HepG2 (cell line): ENCODE data around the gene PTTG1. TPM values are rescaled to one million over a fixed set of nuclear protein-coding genes. Genes with fewer than 3 reads are reported as not detected.

ENCODE experiments used
- ATAC-seq: fragments of 200-7000 bp; cut with Tn5 transposase; 3 replicates; pipeline ENCODE4 v1.9.1; 2020; ENCODE audit warnings: mild to moderate bottlenecking, moderate library complexity
- BruUV-seq: library from RNA; stranded (reverse); fragments of 400-500 nt; replicated peaks from 2 replicates; lab custom pipeline; 2021; lab: Mats Ljungman, UMichigan
- CTCF ChIA-PET: fragments of 300-600 bp; formaldehyde crosslinking; extraction: SDS; loops from one replicate; lab custom pipeline; 2021; ENCODE audit warnings: low total read pairs, inconsistent platforms, low intra/inter-chr PET ratio; lab: Yijun Ruan, JAX
- POLR2A ChIA-PET: fragments of 350-600 bp; sonication (Branson Sonifier 250); formaldehyde crosslinking; loops from one replicate; lab custom pipeline; 2020; ENCODE audit warnings: antibody characterized with exemption, inconsistent platforms; lab: Yijun Ruan, JAX
- DNase-seq: peaks from one replicate; pipeline ENCODE4 v3.0.0-alpha.2; 2015; ENCODE audit warnings: low spot score
- FAIRE-seq: peaks from 3 replicates; lab custom pipeline; 2011; peaks lifted over from hg19 to GRCh38; lab: Jason Lieb, UNC
- H2AFZ ChIP-seq: one replicate; pipeline ENCODE4 v1.6.1; 2011; ENCODE audit warnings: low read length, inconsistent platforms
- H3K27ac ChIP-seq: fragments of 300-600 bp; 3 replicates; pipeline ENCODE4 v1.8.0; 2011; ENCODE audit warnings: mixed run types, mild to moderate bottlenecking, mixed read lengths, low read length, inconsistent platforms; ENCODE audit not compliant: insufficient read depth; ENCODE audit errors: extremely low read length
- H3K27me3 ChIP-seq, 2 experiments: fragments of 200-600 bp in 1 of 2; 2 replicates in 1 of 2; 3 replicates in 1 of 2; pipeline versions ENCODE4 v1.6.0 to v1.8.0; 2011; ENCODE audit warnings: low read length in 2 of 2, mild to moderate bottlenecking in 2 of 2, moderate library complexity in 2 of 2, inconsistent platforms in 1 of 2; ENCODE audit not compliant: insufficient read depth in 2 of 2, control insufficient read depth in 1 of 2
- H3K36me3 ChIP-seq, 2 experiments: fragments of 200-600 bp in 1 of 2; replicated peaks in 1 of 2; 2 replicates in 1 of 2; 3 replicates in 1 of 2; pipeline versions ENCODE4 v1.5.1 to v1.8.0; 2011; ENCODE audit warnings: low read length in 2 of 2, inconsistent platforms in 1 of 2; ENCODE audit not compliant: insufficient read depth in 2 of 2, control insufficient read depth in 1 of 2
- H3K4me1 ChIP-seq: 2 replicates; pipeline ENCODE4 v1.5.1; 2012; ENCODE audit warnings: low read length, inconsistent platforms; ENCODE audit not compliant: insufficient read depth
- H3K4me2 ChIP-seq: 2 replicates; pipeline ENCODE4 v1.6.0; 2011; ENCODE audit warnings: low read depth, low read length, inconsistent platforms
- H3K4me3 ChIP-seq, 3 experiments: fragments of 200-600 bp in 1 of 3; sonication (generic), shearing (Covaris generic) in 1 of 3; replicated peaks in 1 of 3; 2 replicates each; pipeline ENCODE4 v1.5.1; 2011 to 2016; ENCODE audit warnings: low read length in 3 of 3, inconsistent platforms in 2 of 3, low read depth in 2 of 3, mild to moderate bottlenecking in 2 of 3, control low read depth in 1 of 3, mixed read lengths in 1 of 3; ENCODE audit not compliant: insufficient read depth in 1 of 3
- H3K79me2 ChIP-seq: one replicate; pipeline ENCODE4 v1.6.1; 2011; ENCODE audit warnings: low read length, inconsistent platforms; ENCODE audit not compliant: insufficient read depth
- H3K9ac ChIP-seq: 2 replicates; pipeline ENCODE4 v1.6.0; 2011; ENCODE audit warnings: mild to moderate bottlenecking, low read depth, low read length, inconsistent platforms; ENCODE audit not compliant: insufficient read depth
- H3K9me3 ChIP-seq: 2 replicates; pipeline ENCODE4 v1.5.1; 2012; ENCODE audit warnings: mild to moderate bottlenecking, low read length
- H4K20me1 ChIP-seq: 2 replicates; pipeline ENCODE4 v1.6.0; 2011; ENCODE audit warnings: inconsistent platforms, mild to moderate bottlenecking, low read length, moderate library complexity; ENCODE audit not compliant: insufficient read depth
- RERE ChIP-seq: IDR thresholded peaks from 2 replicates; pipeline ENCODE4 v1.6.1; 2016; ENCODE audit warnings: low read depth, missing genetic modification reagents, missing compliant biosample characterization
- ZNF234 ChIP-seq: sonication (generic); formaldehyde crosslinking; conservative IDR thresholded peaks from 2 replicates; pipeline ENCODE4 v1.5.1; 2020; ENCODE audit warnings: mild to moderate bottlenecking, missing genetic modification reagents
- ZNF687 ChIP-seq: sonication (generic); formaldehyde crosslinking; IDR thresholded peaks from 2 replicates; pipeline ENCODE4 v1.5.1; 2020; ENCODE audit warnings: mild to moderate bottlenecking, missing genetic modification reagents, moderate library complexity
- WGBS: methylation state at CpG from one replicate; pipeline ENCODE4 v1.1.6; 2017; ENCODE audit warnings: low lambda C conversion rate; 5-methylcytosine and 5-hydroxymethylcytosine counted together
- in situ Hi-C: cut with HindIII; loops from 2 replicates; pipeline ENCODE4 v1.10.0; 2017; ENCODE audit warnings: low pct_unique_long_range_greater_than_20kb; ENCODE audit not compliant: extremely low pct_ligation_motif_present
- intact Hi-C: fragments of 100-400 bp; cut with micrococcal nuclease; formaldehyde crosslinking; loops from one replicate; pipeline ENCODE4 v1.10.0; 2022; ENCODE audit not compliant: unreplicated experiment
- polyA plus RNA-seq, 8 experiments: library from polyadenylated mRNA; depleted of rRNA in 3 of 8; stranded (reverse) in 7 of 8; unstranded in 1 of 8; fragments of >200 nt; fragmentation: Illumina TruSeq in 4 of 8; extraction: Trizol in 4 of 8; gene quantifications; 2 replicates each; pipeline versions ENCODE4 v1.2.1 to v1.2.3, GENCODE V29; 2011 to 2016; ENCODE audit warnings: low read depth in 4 of 8, missing spikeins in 1 of 8, mixed read lengths in 1 of 8; ENCODE audit not compliant: insufficient read depth in 1 of 8
- total RNA-seq, 5 experiments: library from RNA; depleted of rRNA; stranded (reverse); fragments of >200 nt; fragmentation: Illumina TruSeq; extraction: Trizol; gene quantifications; 2 replicates each; pipeline ENCODE4 v1.2.3, GENCODE V29; 2016; ENCODE audit warnings: low read depth in 1 of 5
- TF ChIP-seq, protein P1 (sequence below): IDR thresholded peaks from 2 replicates; pipeline ENCODE4 v1.6.1; 2012; ENCODE audit warnings: inconsistent platforms

PTTG1 gene
- total and polyA plus RNA-seq, 2 of the 13 experiments (the other 11 are each of a cell fraction or from before 2014, with no cell fraction given): 102 to 161 TPM

DNA sequence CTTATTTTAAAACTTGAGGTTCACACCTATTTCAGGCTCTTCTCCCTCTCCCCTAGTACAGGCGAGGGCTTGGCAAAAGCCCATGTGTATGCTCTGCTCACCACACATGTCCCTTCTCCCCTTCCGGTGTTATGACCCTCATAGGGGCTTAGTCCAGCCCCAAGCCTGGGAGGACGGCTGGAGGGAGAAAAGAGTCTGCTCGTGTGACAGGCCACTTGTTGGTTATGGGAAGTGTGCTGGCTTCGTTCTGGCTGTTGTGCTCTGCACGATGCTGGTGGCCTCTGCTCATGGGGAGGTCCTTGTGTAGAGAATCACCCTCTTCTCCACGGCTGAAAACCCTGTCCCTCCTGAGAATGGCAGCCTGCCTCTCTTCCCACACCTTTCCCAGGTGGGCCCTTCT, 11.1 kb downstream of the PTTG1 start:
- ChIA-PET CTCF (no interaction called here), POLR2A (interaction anchor here (1.1 kb wide), 1 partner anchor 14 kb away, joined by 4 read pairs; the partner anchor contains the start of gene SLU7)
- Histone ChIP-seq H3K27me3 (no peaks in the 10 kb centered on the region), H3K36me3 (peaks cover 0 to 12% of the 10 kb centered on the region in 2 experiments; a peak in 3 of 5 replicates), H3K9me3 (no peaks in the 10 kb centered on the region), H3K79me2 (no peaks in the 10 kb centered on the region), H3K4me1 (peaks cover 33% of the 10 kb centered on the region), H2AFZ (no peak overlapping the region), H3K4me2 (peak overlapping the region; percentile 23; the same call in 1 of the 2 replicates), H3K4me3 (no peak overlapping the region; a peak in 1 of 6 replicates), H3K9ac (no peak overlapping the region), H4K20me1 (no peaks in the 10 kb centered on the region), H3K27ac (no peak overlapping the region)
- in situ Hi-C loops: loop anchor here (10.0 kb wide), 1 partner anchor 362 kb away; no protein-coding TSS in a partner anchor
- intact Hi-C loops: no loop called here
- TF ChIP-seq ZNF234 (no peak), RERE (CRISPR knock-in tag) (no peak), ZNF687 (CRISPR knock-in tag) (0 out of 2 replicates have a peak, but pooled peaks have one; percentile 21)
- TF ChIP-seq, protein P1, sequence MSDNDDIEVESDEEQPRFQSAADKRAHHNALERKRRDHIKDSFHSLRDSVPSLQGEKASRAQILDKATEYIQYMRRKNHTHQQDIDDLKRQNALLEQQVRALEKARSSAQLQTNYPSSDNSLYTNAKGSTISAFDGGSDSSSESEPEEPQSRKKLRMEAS: peak; percentile 23; the same call in 1 of the 2 replicates
- BruUV-seq: no TSS peak
- DNase-seq (no peak), ATAC-seq (peak; percentile 10; the same call in 2 of the 3 replicates), FAIRE-seq (no peak)
- WGBS: 43% methylated on average over 7 of the region's 7 CpGs
